Activated CD4-positive, alpha-beta T cell treated with anti-CD3 and anti-CD28 coated beads, Interleukin-2, amount 10 ng/mL, durations not matched to agents 24 days and 14 days (primary cell): ENCODE measurements around the gene FOXN4. TPM values are rescaled to one million over a fixed set of nuclear protein-coding genes. Genes with fewer than 3 reads are reported as not detected.

Experiments
- DNase-seq: peaks from one replicate; pipeline ENCODE4 v3.0.0; 2022
- H3K27ac Mint-ChIP-seq: one replicate; pipeline ENCODE4 v1.8.0; 2022; ENCODE audit warnings: mild to moderate bottlenecking, mixed read lengths
- H3K27me3 Mint-ChIP-seq: one replicate; pipeline ENCODE4 v1.8.0; 2022; ENCODE audit warnings: mixed read lengths
- H3K36me3 Mint-ChIP-seq: one replicate; pipeline ENCODE4 v1.8.0; 2022; ENCODE audit warnings: low read depth, mild to moderate bottlenecking, mixed read lengths
- H3K4me1 Mint-ChIP-seq: one replicate; pipeline ENCODE4 v1.8.0; 2021; ENCODE audit warnings: mixed read lengths
- H3K4me3 Mint-ChIP-seq: one replicate; pipeline ENCODE4 v1.8.0; 2022; ENCODE audit warnings: mild to moderate bottlenecking, moderate library complexity, mixed read lengths
- H3K9me3 Mint-ChIP-seq: one replicate; pipeline ENCODE4 v1.8.0; 2021; ENCODE audit warnings: mixed read lengths
- intact Hi-C: fragments of 100-400 bp; cut with micrococcal nuclease; formaldehyde crosslinking; loops from one replicate; pipeline ENCODE4 v1.15.1; 2023
- total RNA-seq: library from RNA; stranded (reverse); gene quantifications from 2 replicates; pipeline ENCODE4 v1.2.3, GENCODE V29; 2022

The FOXN4 gene
- total RNA-seq, 1 donor from 2014 or later, result not detected

DNA sequence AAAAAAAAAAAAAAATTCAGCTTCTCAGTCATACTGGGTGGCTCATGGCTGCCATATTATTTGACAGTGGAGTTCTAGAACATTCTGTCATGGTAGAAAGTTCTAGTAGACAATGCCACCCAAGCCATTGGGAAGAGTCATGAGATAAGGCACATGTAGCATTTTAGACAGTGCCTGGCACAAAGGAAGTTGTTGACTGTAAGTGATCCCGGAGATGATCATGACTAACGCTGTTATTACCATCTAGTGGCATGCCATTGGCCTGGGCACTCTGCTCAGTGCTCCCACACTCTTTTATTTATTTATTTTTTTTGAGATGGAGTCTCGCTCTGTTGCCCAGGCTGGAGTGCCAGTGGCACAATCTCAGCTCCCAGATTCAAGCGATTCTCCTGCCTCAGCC is 80.4 kb downstream of the FOXN4 start:
- intact Hi-C loops, result no loop called here
- H3K4me1 Mint-ChIP-seq, result no peaks in the 10 kb centered on the region
- no peak for DNase-seq
- H3K27me3 Mint-ChIP-seq, result no peaks in the 10 kb centered on the region
- no peaks in the 10 kb centered on the region for H3K36me3 Mint-ChIP-seq
- no peaks in the 10 kb centered on the region for H3K9me3 Mint-ChIP-seq
- H3K27ac Mint-ChIP-seq, result no peak overlapping the region
- H3K4me3 Mint-ChIP-seq, result no peak overlapping the region

Other genes with a start within 250 kb of the FOXN4 start
- 44.8 and 46.2 TPM in 2 replicates for gene ALKBH2, start 215.8 kb downstream of the FOXN4 start, total RNA-seq
- gene UNG, start 211.7 kb downstream of the FOXN4 start, total RNA-seq, result 103 and 105 TPM in 2 replicates
- 5.8 and 5.9 TPM in 2 replicates for gene ACACB, start 192.7 kb downstream of the FOXN4 start, total RNA-seq
- gene MYO1H, start 38.6 kb upstream of the FOXN4 start, total RNA-seq, result not detected in 2 replicates
- 47.5 and 48.5 TPM in 2 replicates for gene KCTD10, start 168.0 kb upstream of the FOXN4 start, total RNA-seq
- 28.9 and 32.2 TPM in 2 replicates for gene UBE3B, start 168.3 kb upstream of the FOXN4 start, total RNA-seq